ENCODE measurements around the gene STK39.

DNA sequence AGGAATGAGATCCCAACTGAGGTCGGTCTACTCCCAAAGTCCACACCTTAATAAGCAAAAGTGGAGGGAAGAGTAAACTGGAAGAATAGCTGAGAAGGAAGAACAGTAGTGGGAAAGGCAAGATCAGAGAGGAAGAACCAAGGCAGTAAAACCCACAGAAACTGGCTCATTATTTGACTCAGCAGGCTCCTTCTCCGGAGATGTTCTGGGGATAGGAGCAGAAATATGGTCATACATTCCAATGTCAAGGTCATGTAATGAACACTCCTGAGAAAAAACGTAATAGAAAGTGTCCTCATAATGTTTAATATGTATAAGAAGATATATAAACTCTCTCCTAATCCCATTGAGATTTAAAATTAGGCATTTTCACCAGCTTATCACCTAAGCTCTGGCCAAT is 39.5 kb downstream of the STK39 start:
- TF ChIP-seq, protein P1, sequence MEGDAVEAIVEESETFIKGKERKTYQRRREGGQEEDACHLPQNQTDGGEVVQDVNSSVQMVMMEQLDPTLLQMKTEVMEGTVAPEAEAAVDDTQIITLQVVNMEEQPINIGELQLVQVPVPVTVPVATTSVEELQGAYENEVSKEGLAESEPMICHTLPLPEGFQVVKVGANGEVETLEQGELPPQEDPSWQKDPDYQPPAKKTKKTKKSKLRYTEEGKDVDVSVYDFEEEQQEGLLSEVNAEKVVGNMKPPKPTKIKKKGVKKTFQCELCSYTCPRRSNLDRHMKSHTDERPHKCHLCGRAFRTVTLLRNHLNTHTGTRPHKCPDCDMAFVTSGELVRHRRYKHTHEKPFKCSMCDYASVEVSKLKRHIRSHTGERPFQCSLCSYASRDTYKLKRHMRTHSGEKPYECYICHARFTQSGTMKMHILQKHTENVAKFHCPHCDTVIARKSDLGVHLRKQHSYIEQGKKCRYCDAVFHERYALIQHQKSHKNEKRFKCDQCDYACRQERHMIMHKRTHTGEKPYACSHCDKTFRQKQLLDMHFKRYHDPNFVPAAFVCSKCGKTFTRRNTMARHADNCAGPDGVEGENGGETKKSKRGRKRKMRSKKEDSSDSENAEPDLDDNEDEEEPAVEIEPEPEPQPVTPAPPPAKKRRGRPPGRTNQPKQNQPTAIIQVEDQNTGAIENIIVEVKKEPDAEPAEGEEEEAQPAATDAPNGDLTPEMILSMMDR (IDR thresholded peaks at IDR 0.05), result no peak
- no peak for TF ChIP-seq POLR2A (IDR thresholded peaks at IDR 0.05)

All from heart left ventricle (tissue), 13 donors.